GM19438 (cell line): ENCODE data around the gene ADPRH.
"Not testable (repeated sequence)": the region's sequence is repeated elsewhere in the genome, so short reads cannot be mapped to it uniquely, and the experiment has no call there.

Experiments used
- ATAC-seq: cut with Tn5 transposase; IDR thresholded peaks from one replicate; pipeline ENCODE4 v1.9.1; 2021; ENCODE audit warnings: low read depth; ENCODE audit not compliant: unreplicated experiment

The ADPRH gene

DNA sequence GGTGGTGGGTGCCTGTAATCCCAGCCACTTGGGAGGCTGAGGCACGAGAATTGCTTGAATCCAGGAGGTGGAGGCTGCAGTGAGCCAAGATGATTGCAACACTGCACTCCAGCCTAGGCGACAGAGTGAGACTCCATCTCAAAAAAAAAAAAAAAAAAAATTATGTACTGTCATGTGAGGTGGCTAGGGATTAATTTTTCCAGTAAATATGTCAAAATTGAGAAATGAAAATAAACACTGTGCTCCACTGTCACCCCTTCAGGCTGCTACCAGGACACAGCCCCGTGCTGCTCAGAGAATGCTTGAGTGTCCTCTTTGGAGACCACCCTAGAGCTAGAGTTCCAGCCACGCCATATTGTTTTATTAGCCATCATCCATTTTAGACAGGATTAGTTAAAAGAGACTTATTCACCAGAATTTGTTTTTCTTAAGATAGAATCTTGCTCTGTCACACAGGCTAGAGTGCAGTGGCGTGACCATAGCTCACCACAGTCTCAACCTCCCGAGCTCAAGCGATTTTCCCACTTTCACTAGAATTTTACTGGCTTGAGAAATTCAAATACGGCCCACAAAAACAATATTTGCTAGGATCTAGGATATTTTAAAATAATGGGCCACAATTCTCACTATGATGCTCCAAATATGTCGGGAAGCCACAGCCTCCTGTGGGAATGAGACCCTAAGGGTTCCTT lies 20.5 kb upstream of the ADPRH start:
- no peak for ATAC-seq

DNA sequence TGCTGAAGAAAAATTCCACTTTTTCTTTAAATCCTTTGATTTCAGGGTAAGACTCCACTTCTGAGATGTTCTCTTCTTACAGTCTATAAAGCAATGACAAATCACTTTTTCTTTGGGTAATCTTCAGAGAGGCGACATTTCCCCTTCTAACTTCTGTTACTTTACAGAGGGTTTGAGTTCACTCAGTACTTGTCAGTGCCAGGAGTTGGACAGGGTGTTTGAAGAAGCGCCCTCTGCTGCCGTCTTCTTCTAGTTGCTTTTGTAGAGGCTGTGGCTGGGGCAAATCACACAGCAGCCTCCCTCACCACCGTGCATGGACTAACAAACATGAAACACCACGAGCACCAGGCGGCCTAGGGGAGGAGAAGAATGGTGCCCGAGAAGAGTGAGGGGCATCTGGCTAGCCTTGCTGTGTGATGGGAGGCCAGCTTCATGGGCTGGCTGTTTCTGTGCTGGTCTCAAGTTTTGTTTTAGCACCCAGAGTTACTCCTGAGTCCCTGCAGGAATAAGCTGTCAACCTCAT lies 19.8 kb upstream of the ADPRH start, which contains the start of gene CD80:
TSS of gene CD80 (minus strand) at position 174 of the 523 bp plus-strand sequence. CDS start 1,886 bp downstream, outside the sequence.
- ATAC-seq: peak; percentile 62

DNA sequence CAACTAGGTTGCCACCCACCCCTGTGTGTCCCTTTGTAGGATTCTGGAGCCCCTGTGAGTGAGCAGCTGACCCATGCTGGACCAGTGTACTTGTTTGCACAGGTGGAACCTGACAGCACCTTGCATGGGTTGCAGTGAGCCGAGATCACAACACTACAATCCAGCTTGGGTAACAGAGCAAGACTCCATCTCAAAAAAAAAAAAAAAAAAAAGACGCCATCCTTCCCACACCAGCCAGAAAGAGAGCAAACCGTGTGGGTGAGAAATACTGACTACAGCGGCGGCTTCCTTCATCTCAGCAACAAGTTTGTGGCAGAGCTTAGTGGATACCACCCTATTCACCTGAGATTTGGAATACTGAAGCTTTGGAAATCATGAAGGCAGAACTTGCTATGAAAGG lies 19.1 kb upstream of the ADPRH start:
- ATAC-seq: no peak

DNA sequence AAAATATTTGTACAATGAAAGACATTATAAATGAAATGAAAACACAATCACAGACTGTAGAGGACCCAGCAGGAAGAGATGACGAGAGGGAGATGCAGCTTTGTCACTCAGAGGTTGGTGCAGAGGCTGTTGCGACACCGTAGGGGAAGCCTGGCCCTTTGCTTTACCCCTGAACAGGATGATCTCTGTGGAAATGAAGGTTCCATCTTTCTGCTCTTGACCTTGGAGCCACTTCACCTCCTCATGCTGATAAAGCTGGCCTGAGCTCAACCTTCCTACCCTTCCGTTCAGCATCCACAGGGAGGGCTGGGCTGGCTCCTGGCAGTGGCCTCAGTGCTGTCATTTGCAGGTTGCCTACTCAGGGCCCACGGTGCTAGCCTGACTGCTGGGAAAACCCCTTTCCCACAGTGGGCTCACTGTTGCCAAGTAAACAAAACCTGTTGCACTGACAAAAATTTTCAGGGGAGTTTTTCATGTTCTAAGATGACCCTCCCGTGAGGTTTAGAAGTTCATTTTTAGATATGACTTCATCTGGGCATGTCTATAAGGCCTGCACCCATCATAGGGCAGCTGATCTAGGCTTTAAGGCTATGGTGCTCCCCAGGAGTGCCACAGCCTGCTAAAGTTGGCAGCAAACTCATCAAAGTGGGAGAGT lies 16.9 kb upstream of the ADPRH start:
- ATAC-seq: peak; percentile 58

DNA sequence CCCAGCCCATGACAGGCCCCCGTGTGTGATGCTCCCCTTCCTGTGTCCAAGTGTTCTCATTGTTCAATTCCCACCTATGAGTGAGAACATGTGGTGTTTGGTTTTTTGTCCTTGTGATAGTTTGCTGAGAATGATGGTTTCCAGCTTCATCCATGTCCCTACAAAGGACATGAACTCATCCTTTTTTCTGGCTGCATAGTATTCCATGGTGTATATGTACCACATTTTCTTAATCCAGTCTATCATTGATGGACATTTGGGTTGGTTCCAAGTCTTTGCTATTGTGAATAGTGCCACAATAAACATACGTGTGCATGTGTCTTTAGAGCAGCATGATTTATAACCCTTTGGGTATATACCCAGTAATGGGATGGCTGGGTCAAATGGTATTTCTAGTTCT lies 16.0 kb upstream of the ADPRH start:
- ATAC-seq: not testable (repeated sequence)

DNA sequence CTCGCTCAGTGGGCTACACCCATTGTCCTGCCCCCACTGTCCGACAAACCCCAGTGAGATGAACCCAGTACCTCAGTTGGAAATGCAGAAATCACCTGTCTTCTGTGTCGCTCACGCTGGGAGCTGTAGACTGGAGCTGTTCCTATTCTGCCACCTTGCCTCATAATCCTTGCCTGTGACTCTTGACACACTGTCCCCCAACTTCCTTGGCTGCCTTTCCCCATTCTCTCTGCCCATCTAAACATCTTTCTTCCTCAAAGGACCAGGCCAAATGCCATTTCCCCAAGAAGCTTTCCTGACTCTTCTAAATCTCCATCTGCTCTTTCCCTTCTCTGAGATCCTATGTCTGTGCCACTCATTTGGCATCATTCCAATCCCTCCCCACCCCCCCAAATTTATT lies 10.1 kb upstream of the ADPRH start:
- no peak for ATAC-seq

DNA sequence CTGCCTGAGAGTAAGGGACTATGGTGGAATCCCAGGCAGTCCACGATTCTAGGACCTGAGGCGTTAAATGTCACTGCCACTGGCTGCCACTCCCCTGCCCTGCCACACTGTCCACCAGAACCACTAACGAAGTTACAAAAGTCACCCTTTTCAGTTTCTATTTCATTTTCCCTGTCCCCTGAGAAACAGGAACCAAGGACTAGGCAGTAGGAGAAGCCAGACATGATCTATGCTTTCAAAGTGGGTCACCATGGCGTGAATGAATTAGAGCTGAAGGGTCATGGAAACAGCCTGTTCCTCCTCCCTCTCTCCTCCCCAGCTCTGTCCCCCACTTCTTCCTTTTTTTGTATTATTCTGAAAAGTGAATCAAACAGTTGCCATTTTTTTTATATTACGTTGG lies 9.1 kb upstream of the ADPRH start:
- ATAC-seq: no peak

DNA sequence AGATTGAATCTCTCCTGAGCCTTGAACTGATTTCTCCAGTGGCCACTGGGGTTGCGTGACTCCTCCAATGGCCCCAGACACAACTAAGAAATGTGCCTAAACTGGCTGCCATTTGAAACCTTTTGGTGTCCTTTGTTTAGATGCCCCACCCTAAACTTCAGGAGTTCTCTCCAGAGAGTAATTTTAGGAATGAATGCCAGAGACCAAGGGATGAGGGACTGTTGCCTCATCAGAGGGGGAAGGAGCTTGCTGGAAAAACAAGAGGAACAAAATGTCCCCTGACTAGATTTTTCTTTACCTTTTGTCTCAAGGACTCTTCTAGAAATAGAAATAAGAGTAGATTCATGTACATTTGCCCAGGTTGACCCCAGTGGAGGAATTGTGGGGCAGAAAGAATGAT lies 8.1 kb upstream of the ADPRH start:
- ATAC-seq: no peak

DNA sequence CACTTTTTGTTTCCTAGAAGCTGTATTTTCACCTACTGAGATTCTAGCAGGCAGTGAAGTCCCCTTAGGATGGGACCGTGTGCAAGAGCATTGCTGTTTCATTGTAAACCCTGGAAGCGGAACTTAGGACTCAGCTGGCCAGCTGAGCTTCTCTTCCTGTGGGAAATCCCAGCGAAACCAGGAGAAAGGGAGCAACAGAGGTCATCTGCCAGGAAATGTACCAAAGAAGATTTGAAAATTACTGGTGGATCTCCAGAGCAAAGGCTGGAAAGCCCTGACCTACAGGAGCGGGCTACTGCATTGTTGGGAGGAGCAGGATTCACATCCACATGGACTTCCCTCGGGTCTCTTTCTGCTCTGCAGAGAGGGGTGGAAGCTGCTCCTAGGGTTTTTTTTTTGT lies 7.6 kb upstream of the ADPRH start:
- ATAC-seq: no peak

DNA sequence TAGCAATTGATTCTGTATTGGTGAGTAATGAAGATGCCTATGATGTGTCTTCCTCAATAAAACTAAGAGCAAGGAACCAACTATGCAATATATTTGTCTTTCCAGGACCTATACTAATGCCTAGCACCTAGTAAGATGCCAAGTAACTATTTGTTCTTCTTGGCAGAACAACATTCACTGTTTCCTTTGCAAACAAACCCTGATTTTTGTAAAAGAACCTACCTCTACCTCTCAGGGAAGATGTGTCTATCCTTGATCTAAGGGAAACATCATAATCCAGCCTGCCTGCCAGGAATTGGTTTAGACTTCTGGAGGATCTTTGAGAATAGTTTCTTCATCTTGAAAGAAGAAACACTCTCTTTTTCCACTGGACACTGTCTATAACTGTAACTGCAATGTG lies 3.8 kb upstream of the ADPRH start:
- no peak for ATAC-seq

DNA sequence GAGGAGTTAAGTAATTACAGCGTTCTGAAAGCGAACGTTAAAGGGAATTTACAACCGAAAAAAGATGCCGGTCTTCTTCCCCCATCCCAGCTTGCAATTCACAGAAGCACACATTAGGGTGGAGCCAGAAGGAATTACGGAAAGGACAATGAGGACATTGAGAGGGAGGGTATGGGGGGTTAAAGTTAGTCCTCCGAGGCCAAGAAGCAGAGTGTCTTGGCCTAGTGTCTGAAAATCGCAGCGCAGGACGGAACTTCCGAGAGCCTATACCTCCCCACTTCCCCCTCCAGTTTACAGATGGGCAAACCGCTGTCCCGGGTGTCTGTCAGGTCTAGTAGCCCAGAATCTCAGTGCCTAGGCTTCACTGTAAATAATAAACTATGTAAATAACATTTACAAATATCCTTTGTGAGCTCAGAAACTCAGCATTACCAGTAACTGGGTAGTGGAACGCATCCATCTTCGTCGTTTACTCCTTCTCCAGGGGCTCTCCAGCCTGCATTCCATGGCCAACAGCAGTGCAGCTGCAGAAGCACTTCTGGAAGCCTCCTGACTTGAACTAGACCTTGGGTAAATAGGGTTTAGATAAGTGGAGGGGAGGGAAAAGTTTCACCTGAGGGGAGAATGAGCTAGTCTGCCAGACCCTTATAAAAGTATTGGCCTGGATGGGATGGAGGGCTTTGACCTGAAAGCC lies 922 bp downstream of the ADPRH start:
- peak; percentile 85 for ATAC-seq

DNA sequence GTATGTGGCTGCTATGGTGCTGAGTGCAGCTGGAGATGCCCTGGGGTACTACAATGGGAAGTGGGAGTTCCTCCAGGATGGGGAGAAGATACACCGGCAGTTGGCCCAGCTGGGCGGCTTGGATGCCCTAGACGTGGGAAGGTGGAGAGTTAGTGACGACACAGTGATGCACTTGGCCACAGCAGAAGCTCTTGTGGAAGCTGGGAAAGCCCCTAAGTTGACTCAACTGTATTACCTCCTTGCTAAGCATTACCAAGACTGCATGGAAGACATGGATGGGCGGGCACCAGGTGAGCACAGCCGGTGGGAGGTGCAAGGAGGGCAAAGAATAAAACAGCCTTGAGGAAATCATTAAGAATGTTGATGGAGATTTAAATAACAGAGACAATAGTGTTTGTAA lies 2.9 kb downstream of the ADPRH start:
- no peak for ATAC-seq

DNA sequence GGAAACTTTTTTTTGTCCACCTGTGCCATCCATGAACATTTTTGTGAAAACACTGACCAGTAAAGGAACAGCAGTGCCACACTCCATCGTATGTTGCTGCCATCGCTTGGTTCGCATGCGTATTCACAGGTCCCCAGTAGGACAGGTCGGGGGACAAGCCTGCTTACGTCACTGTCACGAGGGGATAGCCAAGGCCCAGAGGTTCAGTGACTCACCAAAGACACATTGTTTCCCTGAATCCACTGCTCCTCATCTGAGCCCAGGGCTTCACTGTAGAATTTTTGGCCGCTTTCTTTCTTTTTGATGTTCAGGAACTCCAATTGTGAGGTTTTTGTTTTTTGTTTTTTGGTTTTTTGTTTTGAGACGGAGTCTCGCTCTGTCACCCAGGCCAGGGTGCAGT lies 5.9 kb downstream of the ADPRH start:
- no peak for ATAC-seq

DNA sequence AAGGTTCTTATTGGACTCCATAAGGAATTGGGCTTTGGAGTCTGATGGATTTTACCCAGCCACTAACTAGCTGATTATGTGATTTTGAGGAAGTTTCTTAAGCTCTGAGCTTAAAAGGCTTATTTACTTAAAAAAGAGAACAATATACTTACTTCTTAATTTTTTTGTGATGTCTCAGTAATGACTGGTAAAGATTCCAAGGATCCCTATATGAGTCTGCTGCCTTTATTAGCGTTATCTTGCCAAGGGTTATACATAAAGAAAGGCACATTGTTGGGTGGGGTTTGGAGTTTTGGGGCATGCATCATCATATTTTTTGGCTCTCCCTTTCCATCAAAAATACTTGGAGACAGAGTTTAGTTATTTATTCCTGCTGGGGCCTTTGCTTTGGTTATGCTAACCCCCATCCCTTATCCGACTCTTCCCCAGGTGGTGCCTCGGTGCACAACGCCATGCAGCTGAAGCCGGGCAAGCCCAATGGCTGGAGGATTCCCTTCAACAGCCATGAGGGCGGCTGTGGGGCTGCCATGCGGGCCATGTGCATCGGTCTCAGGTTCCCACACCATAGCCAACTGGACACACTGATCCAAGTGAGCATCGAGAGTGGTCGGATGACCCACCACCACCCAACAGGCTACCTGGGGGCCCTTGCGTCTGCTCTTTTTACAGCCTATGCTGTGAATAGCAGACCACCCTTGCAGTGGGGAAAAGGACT lies 6.7 kb downstream of the ADPRH start:
- no peak for ATAC-seq

DNA sequence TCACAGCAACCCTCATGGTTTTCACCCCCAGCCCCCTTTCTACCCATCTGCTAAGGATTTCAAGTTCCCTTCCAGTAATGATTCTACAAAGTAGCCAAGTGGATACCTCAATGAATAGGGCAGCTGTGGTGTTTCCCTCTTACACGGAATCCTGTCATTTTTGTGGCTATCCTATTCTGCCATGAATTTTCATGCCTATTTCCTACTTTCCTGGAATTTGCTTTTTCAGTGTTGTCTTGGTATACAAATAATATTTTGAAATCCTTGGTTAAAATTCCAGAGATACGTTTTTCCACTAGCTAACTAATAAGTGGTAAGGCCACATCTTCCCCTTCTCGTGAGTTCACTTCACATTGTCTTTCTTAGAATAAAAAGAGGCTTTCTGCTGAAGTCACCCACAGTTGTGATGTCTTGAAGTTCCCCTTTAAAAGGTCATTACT lies 7.5 kb downstream of the ADPRH start:
- no peak for ATAC-seq

DNA sequence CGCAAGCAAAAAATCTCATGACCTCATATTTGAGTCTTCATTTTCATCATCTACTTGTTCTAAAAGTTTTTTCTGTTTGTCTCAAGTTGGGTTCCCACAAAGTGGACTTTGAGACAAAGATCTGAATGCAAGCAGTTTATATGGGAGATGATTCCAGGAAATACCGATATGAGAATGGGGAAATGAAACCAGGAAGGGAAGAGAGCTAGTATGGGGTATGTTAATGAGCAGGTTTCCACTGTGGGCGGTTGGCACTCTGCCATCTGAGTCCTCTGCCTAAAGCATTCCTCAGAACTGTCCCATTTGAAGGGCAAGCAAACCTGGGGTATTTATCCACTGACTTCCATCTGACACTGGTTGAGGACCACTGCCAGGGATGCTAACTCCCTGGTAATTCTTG lies 8.8 kb downstream of the ADPRH start:
- ATAC-seq: no peak

DNA sequence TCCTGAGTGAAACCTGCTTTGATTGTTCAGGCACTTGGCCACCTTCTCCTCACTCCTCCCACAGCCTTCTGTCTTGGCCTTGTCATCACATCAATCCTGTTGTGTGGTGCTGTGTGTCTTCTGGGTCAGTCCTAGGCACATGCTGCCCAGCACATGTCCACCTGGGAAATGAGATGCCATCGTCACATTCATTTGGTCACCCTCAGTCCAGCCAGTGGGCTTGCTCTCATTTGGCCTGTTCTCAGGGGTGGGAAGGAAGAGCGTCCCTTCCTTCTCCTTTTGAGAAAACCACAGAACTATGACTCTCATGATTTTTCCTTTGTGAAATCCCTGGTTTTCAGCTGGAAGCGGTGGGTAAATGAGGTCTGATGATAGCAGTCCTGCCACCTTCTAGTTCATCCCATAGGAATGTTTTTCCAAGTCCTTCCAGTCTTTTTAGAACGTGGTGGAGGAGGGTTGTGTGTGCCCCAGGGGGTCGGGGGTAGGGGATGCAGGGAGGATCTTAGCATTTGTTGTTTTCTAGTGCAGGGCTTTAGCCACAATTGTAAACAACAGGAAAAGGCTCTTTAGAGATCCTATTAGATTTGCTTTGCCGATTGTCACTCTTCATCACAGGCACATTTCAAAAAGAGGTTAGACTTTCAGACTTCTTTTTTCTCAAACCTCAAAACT lies 9.9 kb downstream of the ADPRH start:
- ATAC-seq: no peak

DNA sequence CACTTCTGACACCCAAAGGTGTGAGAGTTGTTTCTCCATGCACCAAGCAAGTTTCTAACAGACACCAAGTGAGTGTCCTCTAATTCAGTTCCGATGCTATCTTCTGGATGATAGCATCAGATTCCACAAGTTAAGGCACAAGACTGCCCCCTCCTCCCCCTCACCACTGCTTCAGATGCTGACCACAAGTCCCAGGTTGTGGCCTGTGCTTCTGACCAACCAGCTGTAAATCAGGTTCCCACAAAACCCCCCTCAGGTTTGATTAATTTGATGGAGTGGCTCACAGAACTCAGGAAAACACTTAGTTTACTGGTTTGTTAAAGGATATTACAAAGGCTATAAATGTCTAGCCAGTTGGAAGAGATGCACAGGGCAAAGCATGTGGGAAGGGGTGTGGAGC lies 11.4 kb downstream of the ADPRH start:
- no peak for ATAC-seq

DNA sequence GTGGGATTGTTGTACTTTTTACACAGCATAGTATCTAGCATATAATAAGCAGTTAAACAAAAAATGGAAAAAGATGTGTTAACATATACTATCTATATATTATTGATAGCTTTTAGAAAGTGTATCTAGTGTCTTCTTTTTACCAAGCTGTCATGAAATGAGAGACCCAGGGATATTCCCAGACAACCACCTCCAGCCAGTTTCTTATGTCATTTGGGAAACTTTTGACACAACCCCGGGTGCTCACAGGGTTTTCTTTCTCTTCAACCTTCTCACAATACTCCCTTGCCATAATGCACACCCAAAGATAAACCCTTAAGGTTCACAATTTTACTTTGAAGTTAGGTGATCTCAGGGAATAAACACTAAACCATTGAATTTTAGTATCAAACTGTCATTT lies 13.6 kb downstream of the ADPRH start:
- no peak for ATAC-seq

DNA sequence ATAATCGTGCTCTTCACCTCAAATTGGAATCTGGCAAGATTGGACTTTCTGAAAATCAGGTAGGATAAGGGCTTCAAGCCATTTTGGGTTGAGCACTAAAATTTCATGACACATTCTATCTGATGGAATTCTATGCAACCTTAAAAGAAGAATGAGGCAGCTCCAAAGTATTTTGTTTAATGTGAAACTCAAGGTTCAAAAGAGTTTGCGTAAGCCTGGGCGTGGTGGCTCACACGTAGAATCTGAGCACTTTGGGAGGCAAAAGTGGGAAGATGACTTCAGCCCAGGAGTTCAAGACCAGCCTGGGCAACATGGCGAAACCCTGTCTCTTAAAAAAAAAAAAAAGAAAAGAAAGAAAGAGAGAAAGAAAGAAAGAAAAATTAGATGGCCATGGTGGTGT lies 14.8 kb downstream of the ADPRH start:
- ATAC-seq: no peak
